Activated CD8-positive, alpha-beta memory T cell treated with anti-CD3 and anti-CD28 coated beads, Interleukin-2, amount 50 U/mL, for 24 hours (primary cell): ENCODE measurements around the gene BMPR1B.
"Not testable (repeated sequence)": the region's sequence is repeated elsewhere in the genome, so short reads cannot be mapped to it uniquely, and the experiment has no call there.

Experiments
- DNase-seq: peaks from one replicate; pipeline ENCODE4 v3.0.0-alpha.2; 2020; ENCODE audit errors: extremely low read depth

BMPR1B gene

GRCh38 chr4:95142932-95143331, 385.2 kb downstream of the BMPR1B start:
- no peak for DNase-seq

- no peak for DNase-seq
Observed at GRCh38 chr4:95151255-95151654, 393.5 kb downstream of the BMPR1B start.

- DNase-seq: no peak
Observed at GRCh38 chr4:95153182-95153581, 395.4 kb downstream of the BMPR1B start.

- DNase-seq: no peak
Observed at GRCh38 chr4:95155759-95156451, 398.1 kb downstream of the BMPR1B start.

- no peak for DNase-seq
Observed at GRCh38 chr4:95156452-95156765, 398.7 kb downstream of the BMPR1B start.

GRCh38 chr4:95157596-95157995, 399.8 kb downstream of the BMPR1B start:
- DNase-seq: no peak

- no peak for DNase-seq
Observed at GRCh38 chr4:95158045-95158444, 400.3 kb downstream of the BMPR1B start.

GRCh38 chr4:95158626-95159025, 400.9 kb downstream of the BMPR1B start:
- no peak for DNase-seq

GRCh38 chr4:95159384-95159783, 401.6 kb downstream of the BMPR1B start:
- no peak for DNase-seq

GRCh38 chr4:95161781-95162469, 404.2 kb downstream of the BMPR1B start:
- no peak for DNase-seq

- DNase-seq: no peak
Observed at GRCh38 chr4:95162867-95163266, 405.1 kb downstream of the BMPR1B start.

- DNase-seq: no peak
Observed at GRCh38 chr4:95165926-95166524, 408.3 kb downstream of the BMPR1B start.

GRCh38 chr4:95167805-95168204, 410.1 kb downstream of the BMPR1B start:
- DNase-seq: no peak

- no peak for DNase-seq
Observed at GRCh38 chr4:95170176-95170575, 412.4 kb downstream of the BMPR1B start.

- DNase-seq: not testable (repeated sequence)
Observed at GRCh38 chr4:95171377-95171776, 413.6 kb downstream of the BMPR1B start.

GRCh38 chr4:95178938-95179337, 421.2 kb downstream of the BMPR1B start:
- DNase-seq: no peak

- no peak for DNase-seq
Observed at GRCh38 chr4:95180531-95181242, 422.9 kb downstream of the BMPR1B start.

GRCh38 chr4:95181243-95181995, 423.7 kb downstream of the BMPR1B start:
- no peak for DNase-seq

- DNase-seq: no peak
Observed at GRCh38 chr4:95181996-95182306, 424.2 kb downstream of the BMPR1B start.

- DNase-seq: no peak
Observed at GRCh38 chr4:95183656-95184408, 426.1 kb downstream of the BMPR1B start.

- no peak for DNase-seq
Observed at GRCh38 chr4:95186666-95187065, 428.9 kb downstream of the BMPR1B start.
